HEK293 (cell line): ENCODE results near the gene DMGDH.
A peak's percentile ranks its signal among the peaks of the same experiment; 100 is the strongest.

Source experiments
- CTCF ChIA-PET: fragments of 350-600 bp; formaldehyde crosslinking; extraction: SDS; loops from one replicate; lab custom pipeline; 2021; ENCODE audit warnings: antibody characterized with exemption; lab: Yijun Ruan, JAX
- POLR2A ChIA-PET: fragments of 300-600 bp; formaldehyde crosslinking; extraction: SDS; loops from one replicate; lab custom pipeline; 2020; ENCODE audit warnings: antibody characterized with exemption, inconsistent platforms; lab: Yijun Ruan, JAX
- H3K27ac ChIP-seq: fragments of 200-500 bp; sonication (Bioruptor generic); 2 replicates; pipeline ENCODE4 v1.5.1; 2014; ENCODE audit warnings: low read depth, low read length, control low read depth, inconsistent platforms; ENCODE audit errors: extremely low read depth
- H3K36me3 ChIP-seq, 2 experiments: fragments of 200-500 bp in 1 of 2; sonication (Bioruptor generic) in 1 of 2; 1 replicate in 1 of 2; 2 replicates in 1 of 2; pipeline ENCODE4 v1.5.1; 2014 to 2017; ENCODE audit warnings: inconsistent platforms in 2 of 2, low read length in 2 of 2; ENCODE audit not compliant: control insufficient read depth in 2 of 2, insufficient read depth in 1 of 2
- H3K4me1 ChIP-seq: fragments of 200-500 bp; sonication (Bioruptor generic); 2 replicates; pipeline ENCODE4 v1.5.1; 2014; ENCODE audit warnings: mild to moderate bottlenecking, low read length, inconsistent platforms; ENCODE audit not compliant: control insufficient read depth, insufficient read depth
- H3K4me3 ChIP-seq: 2 replicates; pipeline ENCODE4 v1.5.1; 2011; ENCODE audit warnings: low read depth, mild to moderate bottlenecking, control low read depth, low read length, moderate library complexity
- H3K9me3 ChIP-seq: fragments of 200-500 bp; sonication (Bioruptor generic); 2 replicates; pipeline ENCODE4 v1.5.1; 2014; ENCODE audit warnings: low read depth, low read length, inconsistent platforms; ENCODE audit not compliant: control insufficient read depth, insufficient read depth
- AEBP2 ChIP-seq: fragments of 450-650 bp; formaldehyde crosslinking; IDR thresholded peaks from 2 replicates; pipeline ENCODE4 v1.5.1; 2016; ENCODE audit warnings: missing biosample characterization, missing genetic modification characterization, borderline replicate concordance
- KLF16 ChIP-seq: fragments of 450-650 bp; formaldehyde crosslinking; IDR thresholded peaks from 2 replicates; pipeline ENCODE4 v1.5.1; 2017; ENCODE audit warnings: missing biosample characterization, missing genetic modification characterization
- PRDM2 ChIP-seq: fragments of 450-650 bp; formaldehyde crosslinking; IDR thresholded peaks from 2 replicates; pipeline ENCODE4 v1.5.1; 2016; ENCODE audit warnings: missing biosample characterization, missing genetic modification characterization, borderline replicate concordance
- REPIN1 ChIP-seq: fragments of 450-650 bp; formaldehyde crosslinking; IDR thresholded peaks from 2 replicates; pipeline ENCODE4 v1.5.1; 2017; ENCODE audit warnings: missing biosample characterization, missing genetic modification characterization, low read depth
- SCRT1 ChIP-seq: fragments of 450-650 bp; formaldehyde crosslinking; IDR thresholded peaks from 2 replicates; pipeline ENCODE4 v1.5.1; 2016; ENCODE audit warnings: missing biosample characterization, missing genetic modification characterization, borderline replicate concordance
- SP7 ChIP-seq: fragments of 450-650 bp; formaldehyde crosslinking; IDR thresholded peaks from 2 replicates; pipeline ENCODE4 v1.5.1; 2016; ENCODE audit warnings: missing biosample characterization, missing genetic modification characterization
- ZBTB1 ChIP-seq: fragments of 450-650 bp; formaldehyde crosslinking; IDR thresholded peaks from 2 replicates; pipeline ENCODE4 v1.5.1; 2016; ENCODE audit warnings: missing biosample characterization, missing genetic modification characterization
- ZNF112 ChIP-seq: fragments of 450-650 bp; formaldehyde crosslinking; IDR thresholded peaks from 2 replicates; pipeline ENCODE4 v1.5.0; 2017; ENCODE audit warnings: missing biosample characterization, missing genetic modification characterization
- ZNF37A ChIP-seq: fragments of 450-650 bp; IDR thresholded peaks from 2 replicates; pipeline ENCODE4 v1.5.1; 2018; ENCODE audit warnings: missing biosample characterization, missing genetic modification characterization
- ZNF416 ChIP-seq: fragments of 450-650 bp; formaldehyde crosslinking; IDR thresholded peaks from 2 replicates; pipeline ENCODE4 v1.5.1; 2016; ENCODE audit warnings: missing biosample characterization, missing genetic modification characterization
- ZNF580 ChIP-seq: fragments of 450-650 bp; formaldehyde crosslinking; IDR thresholded peaks from 2 replicates; pipeline ENCODE4 v1.5.1; 2016; ENCODE audit warnings: missing biosample characterization, missing genetic modification characterization
- ZNF626 ChIP-seq: fragments of 450-650 bp; sonication (Bioruptor Pico); formaldehyde crosslinking; IDR thresholded peaks from 2 replicates; pipeline ENCODE4 v1.5.1; 2018; ENCODE audit warnings: missing biosample characterization, missing genetic modification characterization, inconsistent platforms
- ZNF629 ChIP-seq: fragments of 450-650 bp; formaldehyde crosslinking; IDR thresholded peaks from 2 replicates; pipeline ENCODE4 v1.5.1; 2017; ENCODE audit warnings: missing biosample characterization, missing genetic modification characterization
- ZNF654 ChIP-seq: fragments of 450-650 bp; formaldehyde crosslinking; IDR thresholded peaks from 2 replicates; pipeline ENCODE4 v1.5.1; 2016; ENCODE audit warnings: low read depth, missing biosample characterization, missing genetic modification characterization
- ZNF660 ChIP-seq: fragments of 450-650 bp; IDR thresholded peaks from 2 replicates; pipeline ENCODE4 v1.5.1; 2018; ENCODE audit warnings: missing biosample characterization, mild to moderate bottlenecking, missing genetic modification characterization
- ZNF776 ChIP-seq: fragments of 450-650 bp; formaldehyde crosslinking; IDR thresholded peaks from 2 replicates; pipeline ENCODE4 v1.5.0; 2017; ENCODE audit warnings: missing biosample characterization, missing genetic modification characterization, borderline replicate concordance
- ZXDB ChIP-seq: fragments of 450-650 bp; formaldehyde crosslinking; IDR thresholded peaks from 2 replicates; pipeline ENCODE4 v1.5.1; 2016; ENCODE audit warnings: missing biosample characterization, missing genetic modification characterization
- TF ChIP-seq, protein P1 (sequence below): fragments of 450-650 bp; formaldehyde crosslinking; optimal IDR thresholded peaks from 2 replicates; pipeline ENCODE3; 2016; ENCODE audit warnings: missing biosample characterization, mild to moderate bottlenecking, missing genetic modification characterization
- TF ChIP-seq, protein P2 (sequence below): fragments of 450-650 bp; formaldehyde crosslinking; IDR thresholded peaks from 2 replicates; pipeline ENCODE4 v1.5.1; 2016; ENCODE audit warnings: missing biosample characterization, missing genetic modification characterization
- TF ChIP-seq, protein P3 (sequence below): fragments of 450-650 bp; formaldehyde crosslinking; IDR thresholded peaks from 2 replicates; pipeline ENCODE4 v1.5.1; 2017; ENCODE audit warnings: missing biosample characterization, missing genetic modification characterization
- TF ChIP-seq, protein P4 (sequence below): fragments of 450-650 bp; formaldehyde crosslinking; IDR thresholded peaks from 2 replicates; pipeline ENCODE4 v1.5.1; 2016; ENCODE audit warnings: missing biosample characterization, missing genetic modification characterization

The DMGDH gene

DNA sequence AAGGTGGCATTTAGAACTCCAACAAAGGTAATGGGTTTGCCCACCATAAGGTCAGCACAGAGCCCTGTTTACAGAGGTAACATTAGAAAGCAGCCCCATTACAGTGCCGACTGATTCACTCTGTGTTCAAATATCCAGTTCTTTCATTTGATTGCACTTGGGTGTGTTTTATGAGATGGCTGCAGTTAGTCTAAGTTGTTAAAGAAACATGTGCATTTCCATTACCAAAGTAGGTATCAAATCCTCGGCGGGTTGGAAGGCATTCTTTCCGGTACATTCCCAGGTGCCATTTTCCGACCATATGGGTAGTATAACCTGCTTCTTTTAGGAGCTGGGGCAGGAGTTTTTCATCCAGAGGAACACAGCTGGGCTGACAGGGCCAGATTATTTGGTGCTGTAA lies 100.7 kb downstream of the DMGDH start:
- Histone ChIP-seq H3K9me3 (no peaks in the 10 kb centered on the region), H3K36me3 (no peaks in the 10 kb centered on the region), H3K4me3 (no peak overlapping the region), H3K27ac (no peak overlapping the region), H3K4me1 (peaks cover 12% of the 10 kb centered on the region)
- ChIA-PET CTCF (no interaction called here), POLR2A (no interaction called here)
- TF ChIP-seq ZNF629 (tag by site-specific recombination) (no peak), ZNF416 (tag by site-specific recombination) (no peak), PRDM2 (tag by site-specific recombination) (no peak), ZNF112 (tag by site-specific recombination) (no peak), SCRT1 (tag by site-specific recombination) (no peak), KLF16 (no peak), ZNF776 (tag by site-specific recombination) (no peak), ZBTB1 (tag by site-specific recombination) (no peak), ZNF37A (tag by site-specific recombination) (no peak), AEBP2 (tag by site-specific recombination) (no peak), SP7 (tag by site-specific recombination) (no peak)
- TF ChIP-seq, protein P1, sequence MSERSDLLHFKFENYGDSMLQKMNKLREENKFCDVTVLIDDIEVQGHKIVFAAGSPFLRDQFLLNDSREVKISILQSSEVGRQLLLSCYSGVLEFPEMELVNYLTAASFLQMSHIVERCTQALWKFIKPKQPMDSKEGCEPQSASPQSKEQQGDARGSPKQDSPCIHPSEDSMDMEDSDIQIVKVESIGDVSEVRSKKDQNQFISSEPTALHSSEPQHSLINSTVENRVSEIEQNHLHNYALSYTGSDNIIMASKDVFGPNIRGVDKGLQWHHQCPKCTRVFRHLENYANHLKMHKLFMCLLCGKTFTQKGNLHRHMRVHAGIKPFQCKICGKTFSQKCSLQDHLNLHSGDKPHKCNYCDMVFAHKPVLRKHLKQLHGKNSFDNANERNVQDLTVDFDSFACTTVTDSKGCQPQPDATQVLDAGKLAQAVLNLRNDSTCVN (tag by site-specific recombination): no peak
- TF ChIP-seq, protein P2, sequence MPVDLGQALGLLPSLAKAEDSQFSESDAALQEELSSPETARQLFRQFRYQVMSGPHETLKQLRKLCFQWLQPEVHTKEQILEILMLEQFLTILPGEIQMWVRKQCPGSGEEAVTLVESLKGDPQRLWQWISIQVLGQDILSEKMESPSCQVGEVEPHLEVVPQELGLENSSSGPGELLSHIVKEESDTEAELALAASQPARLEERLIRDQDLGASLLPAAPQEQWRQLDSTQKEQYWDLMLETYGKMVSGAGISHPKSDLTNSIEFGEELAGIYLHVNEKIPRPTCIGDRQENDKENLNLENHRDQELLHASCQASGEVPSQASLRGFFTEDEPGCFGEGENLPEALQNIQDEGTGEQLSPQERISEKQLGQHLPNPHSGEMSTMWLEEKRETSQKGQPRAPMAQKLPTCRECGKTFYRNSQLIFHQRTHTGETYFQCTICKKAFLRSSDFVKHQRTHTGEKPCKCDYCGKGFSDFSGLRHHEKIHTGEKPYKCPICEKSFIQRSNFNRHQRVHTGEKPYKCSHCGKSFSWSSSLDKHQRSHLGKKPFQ (tag by site-specific recombination): no peak
- TF ChIP-seq, all 188 proteins: peak for 0

DNA sequence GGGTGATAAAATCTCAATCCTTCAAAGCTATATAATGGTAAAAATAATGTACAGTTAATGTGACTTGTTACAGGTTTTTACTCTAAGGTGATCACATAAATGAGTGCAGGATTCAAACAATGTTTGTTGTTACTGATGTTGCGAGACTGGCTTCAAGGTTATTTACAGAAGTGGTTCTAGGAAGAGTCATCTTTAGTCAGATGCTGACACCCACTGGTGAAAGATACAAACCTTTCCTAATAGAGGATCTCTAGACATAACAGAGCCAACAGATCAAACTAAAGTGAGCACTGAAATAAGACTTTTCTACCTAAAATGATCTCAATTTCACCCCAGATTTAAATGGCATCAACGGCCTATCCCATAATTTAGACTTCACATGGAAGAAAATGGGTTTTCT lies 104.6 kb downstream of the DMGDH start:
- H3K27ac ChIP-seq: no peak overlapping the region
- ChIA-PET CTCF (interaction anchor here (0.6 to 7.7 kb wide), 24 partner anchors 9 to 720 kb away, joined by 3 to 151 read pairs (median 6); no protein-coding TSS in a partner anchor), POLR2A (no interaction called here)
- H3K4me1 ChIP-seq: no peaks in the 10 kb centered on the region
- TF ChIP-seq ZNF626 (tag by site-specific recombination) (no peak), REPIN1 (no peak), ZXDB (tag by site-specific recombination) (no peak), ZNF660 (tag by site-specific recombination) (peak; percentile 75), ZNF654 (tag by site-specific recombination) (peak; percentile 93), ZNF580 (tag by site-specific recombination) (no peak)
- TF ChIP-seq, protein P3, sequence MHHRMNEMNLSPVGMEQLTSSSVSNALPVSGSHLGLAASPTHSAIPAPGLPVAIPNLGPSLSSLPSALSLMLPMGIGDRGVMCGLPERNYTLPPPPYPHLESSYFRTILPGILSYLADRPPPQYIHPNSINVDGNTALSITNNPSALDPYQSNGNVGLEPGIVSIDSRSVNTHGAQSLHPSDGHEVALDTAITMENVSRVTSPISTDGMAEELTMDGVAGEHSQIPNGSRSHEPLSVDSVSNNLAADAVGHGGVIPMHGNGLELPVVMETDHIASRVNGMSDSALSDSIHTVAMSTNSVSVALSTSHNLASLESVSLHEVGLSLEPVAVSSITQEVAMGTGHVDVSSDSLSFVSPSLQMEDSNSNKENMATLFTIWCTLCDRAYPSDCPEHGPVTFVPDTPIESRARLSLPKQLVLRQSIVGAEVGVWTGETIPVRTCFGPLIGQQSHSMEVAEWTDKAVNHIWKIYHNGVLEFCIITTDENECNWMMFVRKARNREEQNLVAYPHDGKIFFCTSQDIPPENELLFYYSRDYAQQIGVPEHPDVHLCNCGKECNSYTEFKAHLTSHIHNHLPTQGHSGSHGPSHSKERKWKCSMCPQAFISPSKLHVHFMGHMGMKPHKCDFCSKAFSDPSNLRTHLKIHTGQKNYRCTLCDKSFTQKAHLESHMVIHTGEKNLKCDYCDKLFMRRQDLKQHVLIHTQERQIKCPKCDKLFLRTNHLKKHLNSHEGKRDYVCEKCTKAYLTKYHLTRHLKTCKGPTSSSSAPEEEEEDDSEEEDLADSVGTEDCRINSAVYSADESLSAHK (tag by site-specific recombination): no peak
- TF ChIP-seq, protein P4, sequence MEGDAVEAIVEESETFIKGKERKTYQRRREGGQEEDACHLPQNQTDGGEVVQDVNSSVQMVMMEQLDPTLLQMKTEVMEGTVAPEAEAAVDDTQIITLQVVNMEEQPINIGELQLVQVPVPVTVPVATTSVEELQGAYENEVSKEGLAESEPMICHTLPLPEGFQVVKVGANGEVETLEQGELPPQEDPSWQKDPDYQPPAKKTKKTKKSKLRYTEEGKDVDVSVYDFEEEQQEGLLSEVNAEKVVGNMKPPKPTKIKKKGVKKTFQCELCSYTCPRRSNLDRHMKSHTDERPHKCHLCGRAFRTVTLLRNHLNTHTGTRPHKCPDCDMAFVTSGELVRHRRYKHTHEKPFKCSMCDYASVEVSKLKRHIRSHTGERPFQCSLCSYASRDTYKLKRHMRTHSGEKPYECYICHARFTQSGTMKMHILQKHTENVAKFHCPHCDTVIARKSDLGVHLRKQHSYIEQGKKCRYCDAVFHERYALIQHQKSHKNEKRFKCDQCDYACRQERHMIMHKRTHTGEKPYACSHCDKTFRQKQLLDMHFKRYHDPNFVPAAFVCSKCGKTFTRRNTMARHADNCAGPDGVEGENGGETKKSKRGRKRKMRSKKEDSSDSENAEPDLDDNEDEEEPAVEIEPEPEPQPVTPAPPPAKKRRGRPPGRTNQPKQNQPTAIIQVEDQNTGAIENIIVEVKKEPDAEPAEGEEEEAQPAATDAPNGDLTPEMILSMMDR (tag by site-specific recombination): 0 out of 2 replicates have a peak, but pooled peaks have one; percentile 41
- H3K36me3 ChIP-seq: no peaks in the 10 kb centered on the region
- no peak overlapping the region for H3K4me3 ChIP-seq
- no peaks in the 10 kb centered on the region for H3K9me3 ChIP-seq
